GM18858 (cell line): ENCODE results near the gene RBM6.

Source experiments
- ATAC-seq: cut with Tn5 transposase; IDR thresholded peaks from one replicate; pipeline ENCODE4 v1.9.1; 2021; ENCODE audit not compliant: unreplicated experiment

RBM6 gene

DNA sequence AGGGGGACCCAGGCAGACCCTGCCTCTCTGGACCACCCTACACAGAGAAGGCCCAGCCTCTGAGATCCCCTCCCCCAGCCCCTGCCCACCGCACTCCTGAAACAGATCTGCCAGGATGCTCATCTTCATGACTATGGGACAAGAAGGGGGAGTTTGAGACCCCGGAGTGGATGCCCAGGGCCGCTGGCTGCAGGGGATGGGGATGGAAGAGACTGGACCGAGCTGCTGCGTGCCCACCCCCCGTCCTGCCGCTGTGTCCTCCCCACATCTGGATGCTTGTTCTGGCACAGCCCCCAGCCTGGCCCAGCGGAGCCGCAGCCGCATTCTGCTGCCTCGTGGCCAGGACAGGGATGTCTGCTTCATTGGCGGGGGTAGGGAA, 184.8 kb downstream of the RBM6 start:
- ATAC-seq = no peak

DNA sequence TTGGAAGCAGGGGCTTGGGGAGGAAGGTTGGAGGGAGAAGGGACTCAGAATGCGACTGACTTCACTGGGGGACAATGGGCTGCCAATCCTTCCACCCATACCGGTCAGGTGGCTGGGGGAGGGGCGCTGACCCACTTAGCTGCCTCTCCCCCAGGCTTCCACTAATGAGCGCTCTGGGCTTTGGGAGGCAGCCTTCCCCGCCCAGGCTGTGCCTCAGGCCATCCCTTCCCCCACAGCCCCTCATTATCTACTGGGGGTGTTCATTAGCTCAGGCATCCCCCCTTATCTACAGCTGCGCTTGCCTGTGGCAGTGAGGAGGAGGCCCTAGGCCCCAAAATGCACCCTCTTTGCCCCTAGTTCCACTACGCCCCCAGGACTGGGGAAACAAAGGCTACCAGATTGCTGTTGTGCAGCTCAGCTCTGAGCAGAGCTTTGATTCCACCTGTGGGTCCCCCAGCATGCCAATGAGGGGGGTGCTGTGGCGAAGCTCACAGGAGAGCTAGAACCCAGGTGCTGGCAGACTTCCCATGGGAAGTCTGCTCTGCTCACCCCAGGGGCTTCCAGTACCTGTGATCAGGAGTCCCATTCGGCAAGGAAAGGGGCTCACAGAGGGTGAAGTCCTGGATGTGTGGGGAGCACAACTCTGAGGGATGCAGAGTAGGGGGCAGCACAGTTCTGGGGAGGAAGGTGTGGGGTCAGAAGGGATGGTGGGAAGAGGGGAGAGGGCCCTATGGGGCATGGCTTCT, 185.8 kb downstream of the RBM6 start:
- no peak for ATAC-seq

DNA sequence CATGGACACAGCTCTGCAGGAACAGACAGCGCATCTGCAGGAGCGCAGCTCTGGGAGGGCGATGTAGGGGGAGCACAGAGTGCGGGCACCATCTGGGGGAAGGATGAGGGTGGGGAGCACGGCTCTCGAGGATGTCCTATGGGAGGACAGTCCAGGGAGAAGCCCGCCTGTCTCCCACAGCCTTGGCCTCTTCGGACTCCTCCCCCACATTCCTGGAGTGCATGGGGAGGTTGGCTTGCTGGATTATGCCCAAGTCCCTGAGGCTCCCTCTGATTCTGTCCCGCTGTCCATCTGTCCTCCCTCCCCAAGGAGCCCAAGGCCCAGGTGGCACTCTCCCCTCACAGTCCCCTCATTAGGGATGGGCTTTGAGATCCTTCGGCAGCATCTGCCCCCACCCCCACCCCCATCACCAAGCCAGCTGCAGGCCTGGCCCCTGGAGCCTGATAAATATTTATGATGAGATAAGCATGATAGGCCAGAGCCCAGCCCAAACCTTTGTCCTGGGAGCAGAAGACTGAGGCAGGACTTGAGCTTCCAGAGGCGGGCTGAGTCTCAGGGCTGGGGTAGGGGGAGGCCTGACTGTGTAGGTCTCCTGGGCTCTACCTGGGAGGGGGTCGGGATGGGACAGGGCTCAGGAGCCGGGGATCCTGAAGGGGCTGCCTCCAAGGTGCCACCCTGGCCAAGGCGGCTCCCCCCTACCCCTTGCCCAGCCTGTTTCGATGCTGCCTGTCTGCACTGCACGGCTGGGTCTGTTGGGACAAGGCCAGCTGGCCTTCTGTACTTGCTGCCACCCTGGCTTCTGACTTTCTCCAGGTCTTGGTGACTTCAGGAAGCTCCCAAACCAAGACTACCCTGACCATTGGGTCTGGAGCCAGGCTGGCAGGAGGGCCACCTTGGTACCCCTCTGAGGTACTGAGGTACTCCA, 186.6 kb downstream of the RBM6 start:
- no peak for ATAC-seq
